GM12878 (cell line): ENCODE data around the gene DLG2. TPM values are rescaled to one million over a fixed set of nuclear protein-coding genes. Genes with fewer than 3 reads are reported as not detected.
A peak's percentile ranks its signal among the peaks of the same experiment; 100 is the strongest.

Experiments used
- ATAC-seq: fragments of 200-7000 bp; cut with Tn5 transposase; 3 replicates; pipeline ENCODE4 v1.9.1; 2020; ENCODE audit warnings: mild to moderate bottlenecking, moderate library complexity
- BruUV-seq: library from RNA; stranded (reverse); fragments of 400-500 nt; replicated peaks from 2 replicates; lab custom pipeline; 2021; lab: Mats Ljungman, UMichigan
- CTCF ChIA-PET: fragments of 300-600 bp; sonication (Branson Sonifier 250); formaldehyde crosslinking; extraction: SDS; loops from one replicate; lab custom pipeline; 2021; ENCODE audit warnings: inconsistent platforms; lab: Yijun Ruan, JAX
- POLR2A ChIA-PET: fragments of 350-600 bp; formaldehyde crosslinking; extraction: SDS; loops from one replicate; lab custom pipeline; 2021; ENCODE audit warnings: inconsistent platforms; lab: Charles Lee
- RAD21 ChIA-PET: fragments of 300-600 bp; sonication (Branson Sonifier 250); formaldehyde crosslinking; loops from one replicate; lab custom pipeline; 2023; ENCODE audit warnings: antibody characterized with exemption; ENCODE audit not compliant: unreplicated experiment; lab: Charles Lee
- SMC1A ChIA-PET: fragments of 300-600 bp; sonication (Branson Sonifier 250); formaldehyde crosslinking; loops from one replicate; lab custom pipeline; 2023; ENCODE audit not compliant: unreplicated experiment, uncharacterized antibody; lab: Charles Lee
- DNase-seq: peaks from one replicate; pipeline ENCODE4 v3.0.0-alpha.2; 2011; ENCODE audit warnings: low read depth, low spot score
- FAIRE-seq: peaks from 3 replicates; lab custom pipeline; 2011; peaks lifted over from hg19 to GRCh38; lab: Jason Lieb, UNC
- H2AFZ ChIP-seq: 2 replicates; pipeline ENCODE4 v1.6.0; 2011; ENCODE audit warnings: low read depth, low read length, control low read depth; ENCODE audit not compliant: control insufficient read depth
- H3K27ac ChIP-seq: 2 replicates; pipeline ENCODE4 v1.5.1; 2011; ENCODE audit warnings: control low read depth; ENCODE audit not compliant: control insufficient read depth, insufficient read depth
- H3K27me3 ChIP-seq, 2 experiments: replicated peaks in 1 of 2; 2 replicates each; pipeline versions ENCODE4 v1.6.0 to v1.6.1; 2011; ENCODE audit warnings: low read length in 1 of 2; ENCODE audit not compliant: control insufficient read depth in 2 of 2, insufficient read depth in 2 of 2
- H3K36me3 ChIP-seq, 2 experiments: 2 replicates each; pipeline ENCODE4 v1.5.1; 2011; ENCODE audit warnings: low read length in 1 of 2; ENCODE audit not compliant: control insufficient read depth in 2 of 2, insufficient read depth in 2 of 2
- H3K4me1 ChIP-seq: 2 replicates; pipeline ENCODE4 v1.6.1; 2011; ENCODE audit warnings: mild to moderate bottlenecking, low read length, moderate library complexity, mixed read lengths; ENCODE audit not compliant: control insufficient read depth, insufficient read depth
- H3K4me2 ChIP-seq: 2 replicates; pipeline ENCODE4 v1.6.0; 2011; ENCODE audit warnings: control low read depth; ENCODE audit not compliant: control insufficient read depth, insufficient read depth
- H3K4me3 ChIP-seq: fragments of 200-600 bp; sonication (generic); 2 replicates; pipeline ENCODE4 v1.5.1; 2016
- H3K79me2 ChIP-seq: 2 replicates; pipeline ENCODE4 v1.6.0; 2011; ENCODE audit warnings: low read length; ENCODE audit not compliant: control insufficient read depth, insufficient read depth
- H3K9ac ChIP-seq: 2 replicates; pipeline ENCODE4 v1.8.0; 2011; ENCODE audit warnings: low read length, control low read depth, mixed read lengths; ENCODE audit not compliant: control insufficient read depth, insufficient read depth
- H3K9me3 ChIP-seq: replicated peaks from 3 replicates; pipeline ENCODE4 v1.5.1; 2011; ENCODE audit warnings: mild to moderate bottlenecking, low read length; ENCODE audit not compliant: control insufficient read depth, insufficient read depth
- H4K20me1 ChIP-seq: 2 replicates; pipeline ENCODE4 v1.6.0; 2011; ENCODE audit not compliant: control insufficient read depth, insufficient read depth
- CEBPB ChIP-seq, 2 experiments: fragments of 150-350 bp in 1 of 2; IDR thresholded peaks; 2 replicates each; pipeline ENCODE4 v1.6.1; 2012 to 2014; ENCODE audit warnings: low read depth in 2 of 2, low read length in 2 of 2, borderline replicate concordance in 1 of 2, inconsistent platforms in 1 of 2
- CHD1 ChIP-seq: IDR thresholded peaks from 2 replicates; pipeline ENCODE4 v1.6.1; 2012; ENCODE audit warnings: low read depth, low read length, improper control_type of control experiment
- CHD4 ChIP-seq: fragments of 200-600 bp; sonication (generic); IDR thresholded peaks from 2 replicates; pipeline ENCODE4 v1.6.1; 2016; ENCODE audit warnings: mild to moderate bottlenecking
- CTCF ChIP-seq, 3 experiments: IDR thresholded peaks in 2 of 3; conservative IDR thresholded peaks in 1 of 3; 2 replicates each; pipeline ENCODE4 v1.5.1; 2011; ENCODE audit warnings: low read depth in 3 of 3, low read length in 3 of 3, mild to moderate bottlenecking in 3 of 3, control low read depth in 2 of 3, moderate library complexity in 2 of 3, inconsistent platforms in 1 of 3, mixed read lengths in 1 of 3; ENCODE audit not compliant: control insufficient read depth in 2 of 3, insufficient read depth in 1 of 3; ENCODE audit errors: extremely low read depth in 1 of 3
- EED ChIP-seq: sonication (generic); IDR thresholded peaks from 2 replicates; pipeline ENCODE4 v1.6.1; 2016; ENCODE audit warnings: antibody characterized with exemption, low read depth
- EZH2 ChIP-seq: IDR thresholded peaks from 2 replicates; pipeline ENCODE4 v1.6.1; 2012; ENCODE audit warnings: low read depth, mild to moderate bottlenecking, control low read depth, inconsistent platforms, low read length, borderline replicate concordance; ENCODE audit not compliant: control insufficient read depth
- FOS ChIP-seq: IDR thresholded peaks from 3 replicates; pipeline ENCODE4 v1.6.1; 2011; ENCODE audit warnings: borderline replicate concordance; ENCODE audit not compliant: insufficient read length; ENCODE audit errors: extremely low read depth
- JUNB ChIP-seq: IDR thresholded peaks from 2 replicates; pipeline ENCODE4 v1.6.1; 2016; ENCODE audit warnings: antibody characterized with exemption, mild to moderate bottlenecking
- JUND ChIP-seq: IDR thresholded peaks from 2 replicates; pipeline ENCODE4 v1.6.1; 2012; ENCODE audit warnings: low read depth, mild to moderate bottlenecking, low read length, improper control_type of control experiment, moderate library complexity
- MEF2A ChIP-seq: IDR thresholded peaks from 2 replicates; pipeline ENCODE4 v1.6.1; 2011; ENCODE audit warnings: low read depth, mild to moderate bottlenecking, low read length, moderate library complexity; ENCODE audit not compliant: insufficient read depth
- MTA2 ChIP-seq: fragments of 450-650 bp; IDR thresholded peaks from 2 replicates; pipeline ENCODE4 v1.6.1; 2016; ENCODE audit warnings: low read depth, mild to moderate bottlenecking, moderate library complexity
- NBN ChIP-seq: fragments of 450-650 bp; IDR thresholded peaks from 2 replicates; pipeline ENCODE4 v1.6.1; 2016
- NR2C1 ChIP-seq: fragments of 450-650 bp; IDR thresholded peaks from 2 replicates; pipeline ENCODE4 v1.6.1; 2017; ENCODE audit warnings: antibody characterized with exemption, mild to moderate bottlenecking, moderate library complexity
- RAD21 ChIP-seq: IDR thresholded peaks from 2 replicates; pipeline ENCODE4 v1.6.1; 2011; ENCODE audit warnings: mild to moderate bottlenecking, low read depth, low read length, moderate library complexity; ENCODE audit not compliant: insufficient read depth
- RB1 ChIP-seq: fragments of 450-650 bp; formaldehyde crosslinking; IDR thresholded peaks from 2 replicates; pipeline ENCODE4 v1.6.1; 2017; ENCODE audit warnings: mild to moderate bottlenecking, borderline replicate concordance
- SMAD5 ChIP-seq: IDR thresholded peaks from 2 replicates; pipeline ENCODE4 v1.6.1; 2016; ENCODE audit warnings: antibody characterized with exemption, low read depth
- SMC3 ChIP-seq: IDR thresholded peaks from 2 replicates; pipeline ENCODE4 v1.6.1; 2011; ENCODE audit warnings: low read length, improper control_type of control experiment, borderline replicate concordance
- WGBS: methylation state at CpG from one replicate; pipeline ENCODE4 v1.1.6; 2016; ENCODE audit warnings: low lambda C conversion rate; ENCODE audit not compliant: insufficient replicate concordance, insufficient coverage; ENCODE audit errors: missing lambda C conversion rate; 5-methylcytosine and 5-hydroxymethylcytosine counted together
- in situ Hi-C: fragments of 300-500 bp; cut with MboI; formaldehyde crosslinking; loops from 9 replicates; pipeline ENCODE4 v1.14.3; 2018; ENCODE audit warnings: mixed read lengths
- intact Hi-C: fragments of 100-400 bp; cut with micrococcal nuclease; formaldehyde crosslinking; loops from one replicate; pipeline ENCODE4 v1.14.2; 2022; ENCODE audit not compliant: unreplicated experiment
- polyA plus RNA-seq, 11 experiments: library from polyadenylated mRNA; depleted of rRNA in 4 of 11; unstranded in 6 of 11; stranded (reverse) in 5 of 11; fragments of >200 nt; fragmentation: Nextera tagmentation in 4 of 11; fragmentation: Illumina TruSeq in 1 of 11; extraction: Ambion mirVana in 4 of 11; extraction: Trizol in 1 of 11; gene quantifications; 1 replicate in 1 of 11; 2 replicates in 10 of 11; pipeline versions ENCODE4 v1.2.1 to v1.2.3, GENCODE V29; 2011 to 2016; ENCODE audit warnings: inconsistent platforms in 2 of 11, missing spikeins in 2 of 11, low read depth in 1 of 11
- total RNA-seq, 4 experiments: library from RNA; depleted of rRNA in 3 of 4; stranded (reverse); fragments of >200 nt in 3 of 4; fragmentation: Illumina TruSeq in 1 of 4; extraction: Trizol in 1 of 4; gene quantifications; 2 replicates each; pipeline versions ENCODE4 v1.2.1 to v1.2.3, GENCODE V29; 2013 to 2021
- TF ChIP-seq, protein P1 (sequence below): IDR thresholded peaks from 2 replicates; pipeline ENCODE4 v1.6.1; 2012; ENCODE audit warnings: low read depth, low read length, improper control_type of control experiment
- TF ChIP-seq, protein P2 (sequence below): IDR thresholded peaks from 2 replicates; pipeline ENCODE4 v1.6.1; 2011; ENCODE audit warnings: borderline replicate concordance, low read depth, mild to moderate bottlenecking, moderate library complexity, low read length; ENCODE audit not compliant: insufficient read depth, poor library complexity, severe bottlenecking

Gene DLG2
- total and polyA plus RNA-seq, 10 of the 15 experiments (the other 5 are each of a cell fraction or from before 2014, with no cell fraction given) = 0.09 to 0.98 (median 0.35) TPM

- no peaks in the 10 kb centered on the region for H3K9me3 ChIP-seq
- H3K36me3 ChIP-seq = no peaks in the 10 kb centered on the region
- intact Hi-C loops = loop anchor here (1.0 to 10.0 kb wide), 2 partner anchors 180 to 736 kb away; no protein-coding TSS in a partner anchor
- no peak overlapping the region for H3K4me2 ChIP-seq
- H3K4me1 ChIP-seq = no peaks in the 10 kb centered on the region
- H4K20me1 ChIP-seq = no peaks in the 10 kb centered on the region
- ChIA-PET POLR2A (no interaction called here), RAD21 (interaction anchor here (2.0 kb wide), 1 partner anchor 737 kb away, joined by 5 read pairs; no protein-coding TSS in a partner anchor)
- no TSS peak for BruUV-seq
- FAIRE-seq (no peak), ATAC-seq (peak; percentile 75)
- H3K4me3 ChIP-seq = no peak overlapping the region
- no peak overlapping the region for H3K27ac ChIP-seq
- TF ChIP-seq NR2C1 (no peak), RB1 (no peak), JUND (no peak), EED (no peak), SMC3 (peak; percentile 77), SMAD5 (no peak), MTA2 (no peak), FOS (no peak), JUNB (no peak), CTCF (IDR thresholded peaks at IDR 0.05 in 2 of 3, conservative IDR thresholded peaks at IDR 0.05 in 1 of 3; ENCODE audit: control insufficient read depth in 2 of 3, extremely low read depth in 1 of 3, insufficient read depth in 1 of 3, low read depth in 3 of 3, low read length in 3 of 3) (peak; percentile 74 to 83 (median 78)), NBN (no peak), CHD4 (no peak), RAD21 (peak; percentile 61), CHD1 (no peak), EZH2 (no peak), CEBPB (IDR thresholded peaks at IDR 0.05; ENCODE audit: borderline replicate concordance in 1 of 2, low read depth in 2 of 2, low read length in 2 of 2) (no peak), MEF2A (no peak)
- TF ChIP-seq, protein P1, sequence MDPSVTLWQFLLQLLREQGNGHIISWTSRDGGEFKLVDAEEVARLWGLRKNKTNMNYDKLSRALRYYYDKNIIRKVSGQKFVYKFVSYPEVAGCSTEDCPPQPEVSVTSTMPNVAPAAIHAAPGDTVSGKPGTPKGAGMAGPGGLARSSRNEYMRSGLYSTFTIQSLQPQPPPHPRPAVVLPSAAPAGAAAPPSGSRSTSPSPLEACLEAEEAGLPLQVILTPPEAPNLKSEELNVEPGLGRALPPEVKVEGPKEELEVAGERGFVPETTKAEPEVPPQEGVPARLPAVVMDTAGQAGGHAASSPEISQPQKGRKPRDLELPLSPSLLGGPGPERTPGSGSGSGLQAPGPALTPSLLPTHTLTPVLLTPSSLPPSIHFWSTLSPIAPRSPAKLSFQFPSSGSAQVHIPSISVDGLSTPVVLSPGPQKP = no peak
- TF ChIP-seq, protein P2, sequence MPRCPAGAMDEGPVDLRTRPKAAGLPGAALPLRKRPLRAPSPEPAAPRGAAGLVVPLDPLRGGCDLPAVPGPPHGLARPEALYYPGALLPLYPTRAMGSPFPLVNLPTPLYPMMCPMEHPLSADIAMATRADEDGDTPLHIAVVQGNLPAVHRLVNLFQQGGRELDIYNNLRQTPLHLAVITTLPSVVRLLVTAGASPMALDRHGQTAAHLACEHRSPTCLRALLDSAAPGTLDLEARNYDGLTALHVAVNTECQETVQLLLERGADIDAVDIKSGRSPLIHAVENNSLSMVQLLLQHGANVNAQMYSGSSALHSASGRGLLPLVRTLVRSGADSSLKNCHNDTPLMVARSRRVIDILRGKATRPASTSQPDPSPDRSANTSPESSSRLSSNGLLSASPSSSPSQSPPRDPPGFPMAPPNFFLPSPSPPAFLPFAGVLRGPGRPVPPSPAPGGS = no peak
- TF ChIP-seq, all 136 proteins: peak for 3
- DNase-seq = no peak
- Histone ChIP-seq H2AFZ (no peak overlapping the region), H3K27me3 (no peaks in the 10 kb centered on the region; a peak in 1 of 4 replicates), H3K9ac (no peak overlapping the region), H3K79me2 (no peaks in the 10 kb centered on the region)
- CTCF ChIA-PET = interaction anchor here (0.6 to 6.0 kb wide), 12 partner anchors 7 to 747 kb away, joined by 3 to 46 read pairs (median 7); no protein-coding TSS in a partner anchor
- in situ Hi-C loops = loop anchor here (10.0 kb wide), 2 partner anchors 730 to 1020 kb away; no protein-coding TSS in a partner anchor
- SMC1A ChIA-PET = interaction anchor here (2.0 kb wide), 1 partner anchor 9 kb away, joined by 5 read pairs; no protein-coding TSS in a partner anchor
- 7% methylated on average over 4 of the region's 4 CpGs for WGBS
Measured at GRCh38 chr11:84564180-84564866, 1062.8 kb downstream of the DLG2 start.
